Measurements from ENCODE around the gene ING1. TPM values are rescaled to one million over a fixed set of nuclear protein-coding genes. Genes with fewer than 3 reads are reported as not detected.

Gene ING1
- total and polyA plus RNA-seq, 2 of the 4 experiments (the other 2 are of a cell fraction): 9.1 to 13.5 TPM

- Histone ChIP-seq H3K4me2 (ENCODE audit: low read depth, low read length) (no peak overlapping the region), H3K27me3 (ENCODE audit: control insufficient read depth, insufficient read depth, low read length) (no peaks in the 10 kb centered on the region), H2AK5ac (ENCODE audit: low read depth, low read length) (no peak overlapping the region), H3K9me3 (ENCODE audit: control insufficient read depth, insufficient read depth, low read length) (no peaks in the 10 kb centered on the region), H4K91ac (ENCODE audit: insufficient read depth, low read depth, low read length) (no peak overlapping the region), H3K9me1 (ENCODE audit: insufficient read depth, low read length) (peaks cover 14% of the 10 kb centered on the region; the same call in 1 of the 2 replicates), H3K4ac (ENCODE audit: low read depth, low read length) (no peak overlapping the region), H3K4me3 (ENCODE audit: insufficient read depth, low read depth, low read length) (no peak overlapping the region), H4K20me1 (ENCODE audit: insufficient read depth, low read length) (peaks cover 19% of the 10 kb centered on the region), H3K56ac (ENCODE audit: extremely low read depth, insufficient read depth, low read length) (no peak overlapping the region), H3K18ac (ENCODE audit: low read depth, low read length) (no peak overlapping the region), H4K8ac (ENCODE audit: low read depth in 2 of 2, low read length in 2 of 2) (no peak overlapping the region), H3K36me3 (ENCODE audit: control insufficient read depth, insufficient read depth, low read length) (peaks cover 15% of the 10 kb centered on the region), H2BK5ac (ENCODE audit: low read depth, low read length, poor library complexity, severe bottlenecking) (no peak overlapping the region), H3K27ac (ENCODE audit: insufficient read depth, low read length) (no peak overlapping the region), H2AK9ac (replicated peaks; ENCODE audit: low read depth, low read length, poor library complexity) (no peak overlapping the region), H2BK20ac (ENCODE audit: low read depth, low read length) (no peak overlapping the region), H2AFZ (replicated peaks; ENCODE audit: low read length, poor library complexity) (no peak overlapping the region), H2BK120ac (ENCODE audit: low read depth, low read length) (no peak overlapping the region), H3K4me1 (ENCODE audit: control insufficient read depth, insufficient read depth, low read length) (0 out of 2 replicates have a peak, but pooled peaks cover 2% of the 10 kb centered on the region), H2BK15ac (ENCODE audit: low read depth, low read length) (no peak overlapping the region), H3K9ac (ENCODE audit: low read depth, low read length) (no peak overlapping the region), H3K23ac (ENCODE audit: low read depth, low read length) (no peak overlapping the region), H3K14ac (replicated peaks; ENCODE audit: low read depth, low read length) (no peak overlapping the region), H3K79me1 (ENCODE audit: low read depth in 1 of 2, low read length in 2 of 2) (peaks cover 7 to 44% of the 10 kb centered on the region in 2 experiments; a peak in 3 of 4 replicates), H4K5ac (ENCODE audit: low read depth, low read length) (no peak overlapping the region)
- CTCF ChIA-PET: no interaction called here
- no peak for ATAC-seq (ENCODE audit: low read depth)
- dilution Hi-C loops (cut with HindIII; ENCODE audit: low sequenced_read_pairs, unreplicated experiment): no loop called here
- TF ChIP-seq MAFK (IDR thresholded peaks at IDR 0.05; ENCODE audit: low read depth, low read length) (no peak), MAZ (IDR thresholded peaks at IDR 0.05; ENCODE audit: borderline replicate concordance, low read depth, low read length) (no peak), NFE2L2 (IDR thresholded peaks at IDR 0.05; ENCODE audit: low read depth, low read length) (no peak), MXI1 (IDR thresholded peaks at IDR 0.05; ENCODE audit: borderline replicate concordance, low read depth, low read length) (no peak), CTCF (conservative IDR thresholded peaks at IDR 0.05; ENCODE audit: low read depth, low read length) (no peak), FOS (IDR thresholded peaks at IDR 0.05; ENCODE audit: low read depth, low read length) (no peak), USF2 (IDR thresholded peaks at IDR 0.05; ENCODE audit: low read depth, low read length) (no peak), CHD1 (IDR thresholded peaks at IDR 0.05; ENCODE audit: low read depth, low read length) (no peak), RCOR1 (IDR thresholded peaks at IDR 0.05; ENCODE audit: insufficient replicate concordance, low read length) (no peak), RAD21 (IDR thresholded peaks at IDR 0.05; ENCODE audit: low read length) (no peak), BHLHE40 (IDR thresholded peaks at IDR 0.05; ENCODE audit: low read depth, low read length) (no peak), ELK1 (IDR thresholded peaks at IDR 0.05; ENCODE audit: borderline replicate concordance, low read depth, low read length) (no peak)
- POLR2A ChIA-PET (ENCODE audit: unreplicated experiment): no interaction called here
- WGBS, 2 experiments (ENCODE audit: extremely low coverage in 2 of 2, insufficient read length in 1 of 2): 80% methylated on average over 1 of the region's 5 CpGs; no CpG with 5 or more reads in 1 of the 2 experiments
- in situ Hi-C loops (cut with MboI; ENCODE audit: low sequenced_read_pairs): no loop called here
- no peak for DNase-seq
- intact Hi-C loops (cut with micrococcal nuclease): no loop called here
- BruUV-seq (replicated peaks): no TSS peak
Observed at GRCh38 chr13:110722971-110723370, 9.5 kb downstream of the ING1 start.

Data from IMR-90 (cell line).